Measurements from ENCODE around the gene SLC30A5.

DNA sequence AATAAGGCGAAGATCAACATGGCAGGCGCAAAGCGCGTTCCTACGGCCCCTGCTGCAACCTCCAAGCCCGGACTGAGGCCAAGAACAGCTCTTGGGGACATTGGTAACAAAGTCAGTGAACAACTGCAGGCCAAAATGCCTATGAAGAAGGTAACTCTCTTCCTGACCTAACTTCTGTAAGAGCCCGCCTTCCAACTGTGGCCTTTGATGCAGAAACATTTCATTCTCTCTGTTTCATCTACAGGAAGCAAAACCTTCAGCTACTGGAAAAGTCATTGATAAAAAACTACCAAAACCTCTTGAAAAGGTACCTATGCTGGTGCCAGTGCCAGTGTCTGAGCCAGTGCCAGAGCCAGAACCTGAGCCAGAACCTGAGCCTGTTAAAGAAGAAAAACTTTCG lies 74.1 kb downstream of the SLC30A5 start:
- TF ChIP-seq, protein P1, sequence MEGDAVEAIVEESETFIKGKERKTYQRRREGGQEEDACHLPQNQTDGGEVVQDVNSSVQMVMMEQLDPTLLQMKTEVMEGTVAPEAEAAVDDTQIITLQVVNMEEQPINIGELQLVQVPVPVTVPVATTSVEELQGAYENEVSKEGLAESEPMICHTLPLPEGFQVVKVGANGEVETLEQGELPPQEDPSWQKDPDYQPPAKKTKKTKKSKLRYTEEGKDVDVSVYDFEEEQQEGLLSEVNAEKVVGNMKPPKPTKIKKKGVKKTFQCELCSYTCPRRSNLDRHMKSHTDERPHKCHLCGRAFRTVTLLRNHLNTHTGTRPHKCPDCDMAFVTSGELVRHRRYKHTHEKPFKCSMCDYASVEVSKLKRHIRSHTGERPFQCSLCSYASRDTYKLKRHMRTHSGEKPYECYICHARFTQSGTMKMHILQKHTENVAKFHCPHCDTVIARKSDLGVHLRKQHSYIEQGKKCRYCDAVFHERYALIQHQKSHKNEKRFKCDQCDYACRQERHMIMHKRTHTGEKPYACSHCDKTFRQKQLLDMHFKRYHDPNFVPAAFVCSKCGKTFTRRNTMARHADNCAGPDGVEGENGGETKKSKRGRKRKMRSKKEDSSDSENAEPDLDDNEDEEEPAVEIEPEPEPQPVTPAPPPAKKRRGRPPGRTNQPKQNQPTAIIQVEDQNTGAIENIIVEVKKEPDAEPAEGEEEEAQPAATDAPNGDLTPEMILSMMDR (IDR thresholded peaks at IDR 0.05; ENCODE audit: insufficient read depth, low read length), result no peak
- TF ChIP-seq SPI1 (IDR thresholded peaks at IDR 0.05; ENCODE audit: borderline replicate concordance, low read depth) (no peak), POLR2AphosphoS5 (IDR thresholded peaks at IDR 0.05; ENCODE audit: low read depth) (no peak), GABPA (IDR thresholded peaks at IDR 0.05; ENCODE audit: low read depth) (no peak)
